Parathyroid adenoma (tissue), 2 donors: ENCODE measurements around the gene QRICH1.

Source experiments
- H2AFZ ChIP-seq: fragments of 300-600 bp; sonication (generic); one replicate; pipeline ENCODE4 v1.7.0; 2017; ENCODE audit warnings: antibody characterized with exemption, mild to moderate bottlenecking
- H3K27ac ChIP-seq: fragments of 300-600 bp; sonication (generic); one replicate; pipeline ENCODE4 v1.7.0; 2017
- H3K27me3 ChIP-seq: fragments of 300-600 bp; sonication (generic); one replicate; pipeline ENCODE4 v1.7.0; 2017; ENCODE audit warnings: low read length; ENCODE audit not compliant: control insufficient read depth, insufficient read depth
- H3K36me3 ChIP-seq: fragments of 300-600 bp; sonication (generic); one replicate; pipeline ENCODE4 v1.7.0; 2017; ENCODE audit warnings: low read length; ENCODE audit not compliant: control insufficient read depth, insufficient read depth
- H3K4me1 ChIP-seq: fragments of 300-600 bp; sonication (generic); one replicate; pipeline ENCODE4 v1.7.0; 2017; ENCODE audit warnings: control low read depth
- H3K4me2 ChIP-seq: fragments of 300-600 bp; sonication (generic); one replicate; pipeline ENCODE4 v1.7.0; 2017; ENCODE audit warnings: low read length
- H3K4me3 ChIP-seq: fragments of 300-600 bp; sonication (generic); one replicate; pipeline ENCODE4 v1.7.0; 2017; ENCODE audit warnings: low read depth, low read length
- H3K79me2 ChIP-seq: fragments of 300-600 bp; sonication (generic); one replicate; pipeline ENCODE4 v1.7.0; 2017; ENCODE audit warnings: control low read depth
- H3K9ac ChIP-seq: fragments of 300-600 bp; sonication (generic); one replicate; pipeline ENCODE4 v1.7.0; 2017; ENCODE audit warnings: mild to moderate bottlenecking
- H3K9me3 ChIP-seq: fragments of 300-600 bp; sonication (generic); one replicate; pipeline ENCODE4 v1.7.0; 2017; ENCODE audit warnings: low read length; ENCODE audit not compliant: control insufficient read depth
- TF ChIP-seq, protein P1 (sequence below): fragments of 300-600 bp; sonication (generic); IDR thresholded peaks from one replicate; pipeline ENCODE4 v1.7.0; 2017; ENCODE audit warnings: antibody characterized with exemption, mild to moderate bottlenecking
- donor health status: primary hyperparathyroidism.

Gene QRICH1

DNA sequence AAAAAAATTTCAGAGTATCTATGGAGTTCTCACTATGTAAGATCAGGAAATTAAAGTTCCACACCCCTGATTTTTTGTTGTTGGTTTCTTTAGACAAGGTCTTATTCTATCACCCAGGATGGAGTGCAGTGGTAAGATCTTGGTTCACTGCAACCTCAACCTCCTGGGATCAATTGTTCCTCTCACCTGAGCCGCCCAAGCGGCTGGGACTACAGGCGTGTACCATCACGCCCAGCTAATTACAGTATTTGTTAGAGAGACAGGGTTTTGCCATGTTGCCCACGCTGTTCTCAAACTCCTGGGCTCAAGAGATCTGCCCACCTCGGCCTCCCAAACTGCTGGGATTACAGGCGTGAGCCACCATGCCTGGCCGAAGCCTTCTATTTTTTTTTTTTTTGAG, 12.4 kb downstream of the QRICH1 start:
- Histone ChIP-seq H3K4me1 (no peaks in the 10 kb centered on the region), H3K27ac (no peak overlapping the region), H3K9me3 (no peaks in the 10 kb centered on the region), H3K27me3 (no peaks in the 10 kb centered on the region), H3K79me2 (peaks cover 79% of the 10 kb centered on the region), H3K36me3 (no peaks in the 10 kb centered on the region), H3K4me2 (no peak overlapping the region), H3K9ac (no peak overlapping the region), H2AFZ (no peak overlapping the region), H3K4me3 (no peak overlapping the region)
- TF ChIP-seq, protein P1, sequence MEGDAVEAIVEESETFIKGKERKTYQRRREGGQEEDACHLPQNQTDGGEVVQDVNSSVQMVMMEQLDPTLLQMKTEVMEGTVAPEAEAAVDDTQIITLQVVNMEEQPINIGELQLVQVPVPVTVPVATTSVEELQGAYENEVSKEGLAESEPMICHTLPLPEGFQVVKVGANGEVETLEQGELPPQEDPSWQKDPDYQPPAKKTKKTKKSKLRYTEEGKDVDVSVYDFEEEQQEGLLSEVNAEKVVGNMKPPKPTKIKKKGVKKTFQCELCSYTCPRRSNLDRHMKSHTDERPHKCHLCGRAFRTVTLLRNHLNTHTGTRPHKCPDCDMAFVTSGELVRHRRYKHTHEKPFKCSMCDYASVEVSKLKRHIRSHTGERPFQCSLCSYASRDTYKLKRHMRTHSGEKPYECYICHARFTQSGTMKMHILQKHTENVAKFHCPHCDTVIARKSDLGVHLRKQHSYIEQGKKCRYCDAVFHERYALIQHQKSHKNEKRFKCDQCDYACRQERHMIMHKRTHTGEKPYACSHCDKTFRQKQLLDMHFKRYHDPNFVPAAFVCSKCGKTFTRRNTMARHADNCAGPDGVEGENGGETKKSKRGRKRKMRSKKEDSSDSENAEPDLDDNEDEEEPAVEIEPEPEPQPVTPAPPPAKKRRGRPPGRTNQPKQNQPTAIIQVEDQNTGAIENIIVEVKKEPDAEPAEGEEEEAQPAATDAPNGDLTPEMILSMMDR: no peak

DNA sequence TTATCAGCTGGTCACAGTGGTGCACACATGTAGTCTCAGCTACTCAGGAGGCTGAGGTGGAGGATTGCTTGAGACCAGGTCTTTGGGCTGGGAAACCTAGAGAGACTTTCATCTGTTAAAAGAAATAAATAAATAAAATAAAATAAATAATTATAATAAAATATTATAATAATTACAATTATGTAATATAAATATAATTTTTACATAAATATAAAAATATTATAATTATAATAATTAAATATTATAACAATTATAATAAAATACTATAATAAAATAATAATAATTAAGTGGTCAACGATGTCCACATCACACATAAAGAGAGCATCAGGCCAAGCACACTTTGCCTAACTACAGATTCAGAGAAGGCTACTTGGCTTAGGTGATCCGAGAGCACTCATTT, 14.6 kb downstream of the QRICH1 start:
- TF ChIP-seq, protein P1: no peak

DNA sequence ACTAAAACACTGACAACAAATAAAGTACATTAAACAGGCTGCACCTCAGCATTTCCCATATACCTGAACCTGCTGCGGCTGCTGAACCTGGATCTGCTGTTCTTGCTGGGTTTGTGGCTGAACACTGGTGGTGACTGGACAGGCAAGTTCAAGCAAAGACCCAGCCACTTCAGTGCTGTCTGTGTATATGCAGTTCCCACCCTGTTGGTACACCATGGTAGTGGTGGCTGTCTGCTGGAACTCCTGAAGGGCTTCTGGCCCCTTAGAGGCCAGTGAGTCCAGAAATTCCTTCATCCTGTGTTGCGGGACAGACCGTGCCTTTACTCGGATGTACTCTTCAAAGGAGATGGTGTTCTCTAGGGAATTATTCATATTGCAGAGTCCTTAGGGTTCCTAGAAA, 17.2 kb downstream of the QRICH1 start:
- H2AFZ ChIP-seq: no peak overlapping the region
- TF ChIP-seq, protein P1: no peak
- no peak overlapping the region for H3K4me2 ChIP-seq
- H3K36me3 ChIP-seq: no peaks in the 10 kb centered on the region
- H3K4me1 ChIP-seq: no peaks in the 10 kb centered on the region
- no peaks in the 10 kb centered on the region for H3K27me3 ChIP-seq
- no peak overlapping the region for H3K4me3 ChIP-seq
- H3K9ac ChIP-seq: no peak overlapping the region
- H3K27ac ChIP-seq: no peak overlapping the region
- H3K79me2 ChIP-seq: peaks cover 72% of the 10 kb centered on the region
- H3K9me3 ChIP-seq: no peaks in the 10 kb centered on the region

More for the DNA sequence above, 14.6 kb downstream of the QRICH1 start:
- H3K79me2 ChIP-seq: peaks cover 77% of the 10 kb centered on the region
- H3K27ac ChIP-seq: no peak overlapping the region
- no peaks in the 10 kb centered on the region for H3K36me3 ChIP-seq
- H3K4me3 ChIP-seq: no peak overlapping the region
- H3K9me3 ChIP-seq: no peaks in the 10 kb centered on the region
- H3K4me2 ChIP-seq: no peak overlapping the region
- no peaks in the 10 kb centered on the region for H3K27me3 ChIP-seq
- H3K4me1 ChIP-seq: no peaks in the 10 kb centered on the region
- no peak overlapping the region for H3K9ac ChIP-seq
- no peak overlapping the region for H2AFZ ChIP-seq

DNA sequence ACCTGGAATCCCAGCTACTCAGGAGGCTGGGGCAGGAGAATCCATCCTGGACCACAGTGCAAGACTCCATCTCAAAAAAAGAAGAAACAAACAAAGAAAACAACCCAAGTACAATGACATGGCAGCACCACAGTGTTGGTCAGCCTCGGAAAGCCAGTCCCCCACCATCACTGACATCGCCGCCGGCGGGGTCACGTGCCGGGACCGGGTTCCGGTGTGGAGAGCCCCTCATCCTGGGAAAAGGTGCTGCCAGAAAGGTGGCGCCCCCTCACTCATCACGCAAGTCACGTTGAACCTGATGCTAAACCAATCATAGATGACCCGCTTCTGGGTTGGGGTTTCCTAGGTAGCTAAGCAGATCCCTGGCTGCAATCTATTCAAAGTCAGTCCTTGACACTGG, 17.8 kb downstream of the QRICH1 start:
- no peak overlapping the region for H2AFZ ChIP-seq
- H3K4me3 ChIP-seq: no peak overlapping the region
- peaks cover 72% of the 10 kb centered on the region for H3K79me2 ChIP-seq
- H3K27me3 ChIP-seq: no peaks in the 10 kb centered on the region
- TF ChIP-seq, protein P1: no peak
- no peaks in the 10 kb centered on the region for H3K36me3 ChIP-seq
- no peaks in the 10 kb centered on the region for H3K9me3 ChIP-seq
- no peak overlapping the region for H3K9ac ChIP-seq
- H3K4me2 ChIP-seq: no peak overlapping the region
- no peak overlapping the region for H3K27ac ChIP-seq
- H3K4me1 ChIP-seq: no peaks in the 10 kb centered on the region

DNA sequence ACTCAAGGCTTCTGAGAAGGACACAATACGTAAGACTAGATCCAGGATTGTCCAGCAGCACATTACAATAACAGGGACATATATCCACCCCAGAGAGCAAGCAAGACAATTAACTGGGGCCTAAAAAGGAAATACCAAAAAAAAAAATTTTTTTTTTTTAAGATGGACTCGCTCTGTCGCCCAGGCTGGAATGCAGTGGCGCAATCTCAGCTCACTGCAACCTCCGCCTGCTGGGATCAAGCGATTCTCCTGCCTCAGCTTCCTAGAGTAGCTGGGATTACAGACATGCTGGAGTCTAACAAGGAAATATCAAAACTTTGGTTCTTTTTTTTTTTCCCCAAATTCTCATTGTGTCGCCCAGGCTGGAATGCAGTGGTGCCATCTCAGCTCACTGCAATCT, 35.9 kb downstream of the QRICH1 start:
- TF ChIP-seq, protein P1: no peak
- no peaks in the 10 kb centered on the region for H3K4me1 ChIP-seq
- H3K27me3 ChIP-seq: no peaks in the 10 kb centered on the region
- no peak overlapping the region for H3K4me2 ChIP-seq
- peaks cover 35% of the 10 kb centered on the region for H3K79me2 ChIP-seq
- H3K36me3 ChIP-seq: no peaks in the 10 kb centered on the region
- no peak overlapping the region for H3K9ac ChIP-seq
- no peak overlapping the region for H3K27ac ChIP-seq
- no peaks in the 10 kb centered on the region for H3K9me3 ChIP-seq
- no peak overlapping the region for H3K4me3 ChIP-seq
- H2AFZ ChIP-seq: no peak overlapping the region
